Endothelial cell of umbilical vein (primary cell): ENCODE data around the gene LMAN2L. TPM values are rescaled to one million over a fixed set of nuclear protein-coding genes. Genes with fewer than 3 reads are reported as not detected.

Source experiments
- BruUV-seq: library from RNA; stranded (reverse); fragments of 400-500 nt; replicated peaks from 2 replicates; lab custom pipeline; 2021; lab: Mats Ljungman, UMichigan
- CTCF ChIA-PET: fragments of 300-600, 350-600 bp; sonication (Branson Sonifier 250); formaldehyde crosslinking; loops from one replicate; lab custom pipeline; 2021; ENCODE audit warnings: antibody characterized with exemption, inconsistent platforms; lab: Charles Lee
- POLR2A ChIA-PET: fragments of 300-600, 350-600 bp; sonication (Branson Sonifier 250); formaldehyde crosslinking; loops from one replicate; lab custom pipeline; 2021; ENCODE audit warnings: antibody characterized with exemption, inconsistent platforms; lab: Charles Lee
- DNase-seq: peaks from one replicate; pipeline ENCODE4 v3.0.0-alpha.2; 2011; ENCODE audit warnings: low read depth, low spot score
- FAIRE-seq: peaks from 2 replicates; lab custom pipeline; 2011; peaks lifted over from hg19 to GRCh38; lab: Jason Lieb, UNC
- H2AFZ ChIP-seq: 2 replicates; pipeline ENCODE4 v1.6.0; 2012; ENCODE audit warnings: low read depth, low read length, control low read depth, inconsistent platforms
- H3K27ac ChIP-seq: 2 replicates; pipeline ENCODE4 v1.5.1; 2011; ENCODE audit warnings: low read depth, mild to moderate bottlenecking, control low read depth, low read length, moderate library complexity; ENCODE audit not compliant: insufficient read depth
- H3K27me3 ChIP-seq, 2 experiments: 2 replicates each; pipeline versions ENCODE4 v1.6.0 to v1.6.1; 2011; ENCODE audit warnings: low read length in 2 of 2, mixed read lengths in 1 of 2; ENCODE audit not compliant: control insufficient read depth in 2 of 2, insufficient read depth in 2 of 2
- H3K36me3 ChIP-seq, 2 experiments: 2 replicates in 1 of 2; 3 replicates in 1 of 2; pipeline ENCODE4 v1.5.1; 2011; ENCODE audit warnings: low read length in 2 of 2, mild to moderate bottlenecking in 1 of 2, moderate library complexity in 1 of 2; ENCODE audit not compliant: control insufficient read depth in 2 of 2, insufficient read depth in 2 of 2; ENCODE audit errors: extremely low read depth in 1 of 2
- H3K4me1 ChIP-seq: 3 replicates; pipeline ENCODE4 v1.5.1; 2011; ENCODE audit warnings: mild to moderate bottlenecking, low read length; ENCODE audit not compliant: control insufficient read depth, insufficient read depth; ENCODE audit errors: extremely low read depth
- H3K4me2 ChIP-seq: 2 replicates; pipeline ENCODE4 v1.6.1; 2011; ENCODE audit warnings: low read length, control low read depth, mixed read lengths; ENCODE audit not compliant: insufficient read depth
- H3K4me3 ChIP-seq, 3 experiments: fragments of 200-600 bp in 1 of 3; sonication (generic), shearing (Covaris generic) in 1 of 3; replicated peaks in 1 of 3; 2 replicates each; pipeline ENCODE4 v1.5.1; 2011 to 2016; ENCODE audit warnings: control low read depth in 3 of 3, low read length in 3 of 3, mild to moderate bottlenecking in 2 of 3, inconsistent platforms in 1 of 3, low read depth in 1 of 3, moderate library complexity in 1 of 3; ENCODE audit not compliant: insufficient read depth in 1 of 3
- H3K79me2 ChIP-seq: 2 replicates; pipeline ENCODE4 v1.6.0; 2012; ENCODE audit warnings: low read length, inconsistent platforms; ENCODE audit not compliant: control insufficient read depth, insufficient read depth
- H3K9ac ChIP-seq: replicated peaks from 2 replicates; pipeline ENCODE3; 2011; ENCODE audit warnings: low read length, control low read depth; ENCODE audit not compliant: insufficient read depth; ENCODE audit errors: extremely low read depth
- H3K9me1 ChIP-seq: replicated peaks from 3 replicates; pipeline ENCODE4 v1.6.0; 2011; ENCODE audit warnings: mild to moderate bottlenecking, low read length; ENCODE audit not compliant: control insufficient read depth, insufficient read depth; ENCODE audit errors: extremely low read depth
- H3K9me3 ChIP-seq: replicated peaks from 2 replicates; pipeline ENCODE4 v1.5.1; 2012; ENCODE audit warnings: low read length, inconsistent platforms; ENCODE audit not compliant: control insufficient read depth, insufficient read depth
- H4K20me1 ChIP-seq: replicated peaks from 2 replicates; pipeline ENCODE3; 2011; ENCODE audit warnings: mild to moderate bottlenecking, low read length; ENCODE audit not compliant: control insufficient read depth, insufficient read depth; ENCODE audit errors: extremely low read depth
- EZH2 ChIP-seq: IDR thresholded peaks from 2 replicates; pipeline ENCODE4 v1.6.1; 2012; ENCODE audit warnings: borderline replicate concordance, low read depth, mild to moderate bottlenecking, moderate library complexity, low read length, inconsistent platforms; ENCODE audit not compliant: severe bottlenecking
- FOS ChIP-seq: IDR thresholded peaks from 2 replicates; pipeline ENCODE4 v1.6.1; 2011; ENCODE audit warnings: mild to moderate bottlenecking, low read length, moderate library complexity, borderline replicate concordance; ENCODE audit not compliant: insufficient read depth
- GATA2 ChIP-seq: IDR thresholded peaks from 2 replicates; pipeline ENCODE4 v1.7.0; 2011; ENCODE audit warnings: low read depth, mild to moderate bottlenecking, moderate library complexity, mixed read lengths, low read length; ENCODE audit not compliant: insufficient read length, insufficient read depth
- JUN ChIP-seq: IDR thresholded peaks from 2 replicates; pipeline ENCODE4 v1.6.1; 2011; ENCODE audit warnings: borderline replicate concordance, low read depth; ENCODE audit not compliant: insufficient read length, insufficient read depth
- MAX ChIP-seq: IDR thresholded peaks from 2 replicates; pipeline ENCODE4 v1.6.1; 2011; ENCODE audit not compliant: insufficient read depth, insufficient read length
- MYC ChIP-seq: IDR thresholded peaks from one replicate; pipeline ENCODE4 v1.6.1; 2011; ENCODE audit warnings: mild to moderate bottlenecking, low read depth, low read length
- POLR2A ChIP-seq: IDR thresholded peaks from 2 replicates; pipeline ENCODE4 v1.6.1; 2012; ENCODE audit warnings: low read depth, mild to moderate bottlenecking, control low read depth, low read length
- POLR2AphosphoS5 ChIP-seq: IDR thresholded peaks from 2 replicates; pipeline ENCODE4 v1.6.1; 2012; ENCODE audit warnings: low read depth, mild to moderate bottlenecking, control low read depth, low read length, moderate library complexity; ENCODE audit not compliant: insufficient read depth
- dilution Hi-C: fragments of 300-500 bp; cut with MboI; formaldehyde crosslinking; loops from one replicate; pipeline ENCODE4 v1.15.0; 2019; ENCODE audit warnings: low sequenced_read_pairs; ENCODE audit not compliant: extremely low pct_ligation_motif_present
- intact Hi-C: fragments of 100-400 bp; cut with micrococcal nuclease; formaldehyde crosslinking; loops from one replicate; pipeline ENCODE4 v1.10.0; 2022
- polyA plus RNA-seq, 4 experiments: library from polyadenylated mRNA; depleted of rRNA in 3 of 4; stranded (reverse) in 3 of 4; unstranded in 1 of 4; fragments of >200 nt; gene quantifications; 2 replicates each; pipeline versions ENCODE4 v1.2.1 to v1.2.3, GENCODE V29; 2011 to 2012; ENCODE audit warnings: missing spikeins in 1 of 4
- total RNA-seq: library from RNA; stranded (reverse); gene quantifications from 2 replicates; pipeline ENCODE4 v1.2.3, GENCODE V29; 2021
- TF ChIP-seq, protein P1 (sequence below), 2 donors: IDR thresholded peaks; 1 replicate in 1 of 2; 2 replicates in 1 of 2; pipeline ENCODE4 v1.5.1; 2011; ENCODE audit warnings: low read length in 2 of 2, mild to moderate bottlenecking in 2 of 2, moderate library complexity in 2 of 2, control low read depth in 1 of 2, inconsistent platforms in 1 of 2, low read depth in 1 of 2; ENCODE audit not compliant: insufficient read depth in 1 of 2; ENCODE audit errors: extremely low read depth in 1 of 2

Gene LMAN2L
- total and polyA plus RNA-seq, 2 donors (not counting 3 experiments of a cell fraction or from before 2014, with no cell fraction given), result 15.4 to 20.5 TPM

- H3K4me2 ChIP-seq, result no peak overlapping the region
- H3K27ac ChIP-seq, result no peak overlapping the region
- FAIRE-seq (no peak), DNase-seq (no peak)
- H2AFZ ChIP-seq, result no peak overlapping the region
- peaks cover 5% of the 10 kb centered on the region for H3K4me1 ChIP-seq
- no peaks in the 10 kb centered on the region for H3K36me3 ChIP-seq
- ChIA-PET POLR2A (no interaction called here), CTCF (interaction anchor here (0.9 to 1.5 kb wide), 2 partner anchors 10 to 11 kb away, joined by 3 read pairs; no protein-coding TSS in a partner anchor)
- no peaks in the 10 kb centered on the region for H3K9me3 ChIP-seq
- H3K79me2 ChIP-seq, result no peaks in the 10 kb centered on the region
- no TSS peak for BruUV-seq
- intact Hi-C loops (no loop called here), dilution Hi-C loops (no loop called here)
- TF ChIP-seq, protein P1, sequence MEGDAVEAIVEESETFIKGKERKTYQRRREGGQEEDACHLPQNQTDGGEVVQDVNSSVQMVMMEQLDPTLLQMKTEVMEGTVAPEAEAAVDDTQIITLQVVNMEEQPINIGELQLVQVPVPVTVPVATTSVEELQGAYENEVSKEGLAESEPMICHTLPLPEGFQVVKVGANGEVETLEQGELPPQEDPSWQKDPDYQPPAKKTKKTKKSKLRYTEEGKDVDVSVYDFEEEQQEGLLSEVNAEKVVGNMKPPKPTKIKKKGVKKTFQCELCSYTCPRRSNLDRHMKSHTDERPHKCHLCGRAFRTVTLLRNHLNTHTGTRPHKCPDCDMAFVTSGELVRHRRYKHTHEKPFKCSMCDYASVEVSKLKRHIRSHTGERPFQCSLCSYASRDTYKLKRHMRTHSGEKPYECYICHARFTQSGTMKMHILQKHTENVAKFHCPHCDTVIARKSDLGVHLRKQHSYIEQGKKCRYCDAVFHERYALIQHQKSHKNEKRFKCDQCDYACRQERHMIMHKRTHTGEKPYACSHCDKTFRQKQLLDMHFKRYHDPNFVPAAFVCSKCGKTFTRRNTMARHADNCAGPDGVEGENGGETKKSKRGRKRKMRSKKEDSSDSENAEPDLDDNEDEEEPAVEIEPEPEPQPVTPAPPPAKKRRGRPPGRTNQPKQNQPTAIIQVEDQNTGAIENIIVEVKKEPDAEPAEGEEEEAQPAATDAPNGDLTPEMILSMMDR (IDR thresholded peaks at IDR 0.05; ENCODE audit: extremely low read depth in 1 of 2, insufficient read depth in 1 of 2, low read depth in 1 of 2, low read length in 2 of 2), result no peak
- TF ChIP-seq POLR2AphosphoS5 (no peak), MYC (no peak), POLR2A (no peak), GATA2 (no peak), JUN (no peak), MAX (no peak), EZH2 (no peak), FOS (no peak)
- H3K27me3 ChIP-seq, result no peaks in the 10 kb centered on the region
- H4K20me1 ChIP-seq, result no peaks in the 10 kb centered on the region
- H3K9me1 ChIP-seq, result no peaks in the 10 kb centered on the region
- no peak overlapping the region for H3K9ac ChIP-seq
- H3K4me3 ChIP-seq, result no peak overlapping the region
Measured at GRCh38 chr2:96756788-96757476, 17.1 kb upstream of the LMAN2L start.
